Activated CD8-positive, alpha-beta memory T cell treated with anti-CD3 and anti-CD28 coated beads, Interleukin-2, amount 50 U/mL, for 1 hour (primary cell): ENCODE data around the gene SLC39A2.

ENCODE experiments used
- DNase-seq: peaks from one replicate; pipeline ENCODE4 v3.0.0-alpha.2; 2020; ENCODE audit errors: extremely low read depth

SLC39A2 gene

DNA sequence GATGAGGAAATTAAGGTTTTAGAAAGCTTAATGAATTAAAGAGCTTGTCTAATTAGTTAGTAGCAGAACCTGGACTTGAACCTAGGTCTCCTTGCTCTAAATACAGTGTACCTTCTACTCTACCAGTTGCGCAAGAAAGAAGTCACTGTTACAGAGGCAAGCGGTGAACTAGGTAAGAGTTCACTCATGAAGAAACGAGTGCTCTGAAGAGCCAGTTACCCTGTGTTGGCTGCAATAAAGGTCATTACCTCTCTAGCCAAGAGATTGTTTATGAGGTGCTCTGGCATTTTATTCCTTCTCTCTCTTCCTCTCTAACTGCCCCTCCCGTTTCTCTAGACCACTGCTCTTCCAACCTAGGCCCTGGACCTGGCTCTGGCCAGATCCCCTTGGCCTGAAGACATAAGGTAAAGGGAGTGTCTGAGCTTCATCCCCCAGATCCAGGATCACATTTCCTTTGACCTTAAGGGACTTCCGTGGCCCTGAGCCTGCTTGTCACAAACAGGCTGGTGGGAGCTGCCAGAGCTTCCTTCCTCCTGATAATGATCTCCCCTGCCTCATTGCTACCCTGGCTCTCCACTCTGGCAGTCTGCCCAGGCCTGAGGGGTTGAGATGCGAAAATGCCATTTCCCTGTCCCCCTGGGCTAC, 45.0 kb downstream of the SLC39A2 start:
- DNase-seq: no peak

DNA sequence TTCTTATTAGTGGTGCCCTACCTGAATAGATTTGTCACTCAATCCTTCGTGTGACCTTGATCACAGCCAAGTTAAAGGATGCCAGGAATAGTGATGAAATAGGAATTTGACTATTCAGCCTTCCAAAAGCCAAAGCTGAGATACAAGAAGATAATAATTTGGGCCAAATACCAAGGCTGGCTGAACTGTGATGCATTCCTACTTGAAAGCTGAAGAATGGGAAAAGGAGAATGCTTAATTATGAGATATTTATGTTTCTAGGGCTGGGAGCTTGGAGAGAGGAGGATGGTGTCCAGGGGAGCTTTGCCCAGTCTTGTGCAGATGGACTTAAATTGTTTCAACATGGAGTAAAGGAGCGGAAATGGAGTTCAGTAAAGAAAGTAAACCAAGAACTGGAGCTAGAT, 48.3 kb downstream of the SLC39A2 start:
- no peak for DNase-seq

DNA sequence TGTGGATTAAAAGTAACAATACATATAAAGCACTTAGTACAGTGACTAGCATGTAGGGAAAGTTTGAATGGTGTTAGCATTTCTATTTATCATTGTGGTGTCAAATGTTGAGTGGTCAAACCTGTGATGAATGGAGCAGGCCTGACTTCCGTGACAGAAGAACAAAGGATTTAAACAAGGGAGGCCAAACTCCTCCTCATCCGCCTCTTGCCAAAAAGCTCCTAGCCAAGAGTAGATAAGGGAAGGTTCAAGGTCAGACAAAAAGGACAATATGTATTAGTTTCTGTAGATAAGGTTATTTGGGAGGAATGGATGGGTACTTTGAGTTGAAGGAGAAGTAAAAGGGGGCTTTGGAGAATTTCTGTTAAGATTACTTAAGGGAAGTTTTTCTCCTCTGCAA, 49.5 kb downstream of the SLC39A2 start:
- no peak for DNase-seq

DNA sequence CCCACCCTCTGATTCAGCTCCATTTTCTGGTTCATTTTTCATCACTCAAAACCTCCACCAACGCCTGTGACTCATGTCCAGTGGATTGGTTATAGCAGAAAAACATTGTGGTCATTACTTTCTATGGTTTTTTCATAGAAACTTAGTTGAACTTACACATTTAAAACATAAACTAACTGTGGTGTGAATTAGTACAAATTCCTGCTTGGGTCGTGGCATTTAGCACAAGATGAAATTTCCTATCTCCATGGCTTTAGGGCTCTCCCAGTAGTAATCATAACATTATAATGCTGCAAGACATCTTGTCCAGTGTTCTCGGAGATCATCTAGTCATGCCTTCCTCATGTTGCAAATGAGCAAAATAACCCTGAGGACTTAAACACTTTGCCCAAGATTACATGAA, 50.2 kb downstream of the SLC39A2 start:
- DNase-seq: no peak

DNA sequence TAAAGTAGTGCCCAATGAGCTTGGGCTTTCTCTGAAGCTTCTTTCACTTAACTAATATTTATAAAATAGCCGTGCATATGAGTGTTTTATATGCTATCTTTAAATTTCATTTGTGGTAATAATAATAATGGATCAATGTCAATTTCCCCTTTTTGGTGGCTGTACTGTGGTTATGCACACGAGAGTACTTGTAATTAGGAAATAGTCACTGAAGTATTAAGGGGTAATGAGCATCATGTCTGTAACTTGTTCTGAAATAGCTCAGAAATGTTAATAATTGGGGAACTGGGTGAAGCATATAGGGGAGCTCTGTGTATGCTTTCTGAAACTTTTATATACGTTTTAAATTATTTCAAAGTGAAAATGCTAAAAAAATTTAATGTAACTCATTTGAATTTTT, 51.5 kb downstream of the SLC39A2 start:
- DNase-seq: no peak
